ENCODE data around the gene ESYT1.
"Not testable (repeated sequence)": the region's sequence is repeated elsewhere in the genome, so short reads cannot be mapped to it uniquely, and the experiment has no call there.

The ESYT1 gene

DNA sequence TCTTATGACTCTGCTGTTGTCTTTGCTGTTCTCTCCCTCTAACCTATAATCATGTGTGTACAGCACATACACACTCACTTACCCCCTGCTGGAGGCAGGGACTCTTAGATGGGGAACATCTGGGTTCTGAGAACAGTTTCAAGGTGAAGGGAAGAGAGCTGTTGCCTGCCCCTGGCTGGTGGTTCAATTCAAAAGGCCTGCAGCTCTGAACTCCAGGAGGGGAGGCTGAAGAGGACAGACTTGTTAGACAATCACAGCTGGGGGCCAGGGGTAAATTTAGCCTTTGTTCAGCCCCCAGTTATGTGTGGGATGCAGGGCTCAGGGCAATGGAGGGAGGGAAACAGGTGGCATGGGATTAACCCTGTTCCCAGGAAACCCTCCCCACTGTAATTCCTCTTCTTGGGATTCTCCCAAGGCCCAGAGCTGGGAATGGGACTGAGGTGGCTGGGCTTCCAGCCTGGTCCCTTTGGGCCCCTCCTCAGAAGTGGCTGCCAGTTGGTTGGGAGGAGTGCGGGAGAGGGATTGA lies 26.2 kb downstream of the ESYT1 start:
- DNase-seq (ENCODE audit: low read depth, low spot score) = no peak

DNA sequence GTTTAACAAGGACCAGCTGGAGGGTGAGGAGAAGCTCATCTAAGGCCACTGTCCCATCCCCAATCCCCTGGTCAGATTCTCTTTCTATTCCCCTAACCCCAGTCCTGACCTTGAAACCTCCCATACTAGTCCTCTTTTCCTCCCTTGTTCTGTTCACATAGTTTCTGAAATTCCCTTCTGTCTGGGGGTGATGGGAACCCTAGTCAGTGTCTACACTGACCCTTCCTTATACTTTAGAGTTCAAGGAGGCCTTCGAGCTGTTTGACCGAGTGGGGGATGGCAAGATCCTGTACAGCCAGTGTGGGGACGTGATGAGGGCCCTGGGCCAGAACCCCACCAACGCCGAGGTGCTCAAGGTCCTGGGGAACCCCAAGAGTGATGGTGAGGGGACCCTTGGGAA lies 26.8 kb downstream of the ESYT1 start:
- DNase-seq (ENCODE audit: low read depth, low spot score) = no peak

DNA sequence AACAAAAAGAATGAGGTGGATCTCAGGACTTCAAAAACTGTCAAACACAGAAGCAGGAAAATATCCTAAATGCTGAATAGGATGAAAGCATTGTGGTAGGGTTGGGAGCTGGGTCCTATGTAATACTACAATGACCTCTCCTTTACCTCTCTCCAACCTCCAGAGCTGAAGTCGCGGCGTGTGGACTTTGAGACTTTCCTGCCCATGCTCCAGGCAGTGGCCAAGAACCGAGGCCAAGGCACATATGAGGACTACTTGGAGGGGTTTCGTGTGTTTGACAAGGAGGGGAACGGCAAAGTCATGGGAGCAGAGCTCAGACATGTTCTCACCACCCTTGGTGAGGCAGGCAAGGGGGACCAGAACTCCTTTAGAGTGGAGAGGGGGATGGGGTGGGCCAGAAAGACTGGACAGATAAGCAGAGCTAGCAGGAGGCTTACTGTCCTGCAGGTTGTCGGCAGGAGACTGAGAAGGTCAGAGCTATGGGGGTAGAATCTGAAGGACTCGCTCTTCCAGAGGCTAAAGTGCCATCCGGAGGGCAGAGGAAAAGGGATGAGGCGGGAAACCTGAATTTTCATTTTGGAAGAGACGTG lies 27.3 kb downstream of the ESYT1 start:
- no peak for DNase-seq (ENCODE audit: low read depth, low spot score)

GRCh38 chr12:56156464-56157200 lies 28.6 kb downstream of the ESYT1 start:
- not testable (repeated sequence) for DNase-seq (ENCODE audit: low read depth, low spot score)

GRCh38 chr12:56157201-56158028 lies 29.3 kb downstream of the ESYT1 start:
- peak; percentile 15 for DNase-seq (ENCODE audit: low read depth, low spot score)

- DNase-seq (ENCODE audit: low read depth, low spot score) = peak; percentile 84
These were observed 30.2 kb downstream of the ESYT1 start, which contains the start of gene MYL6 for GRCh38 chr12:56158029-56158925. Gene MYL6 (plus strand): TSS chr12:56158359. CDS start chr12:56158402, 43 bp downstream.

DNA sequence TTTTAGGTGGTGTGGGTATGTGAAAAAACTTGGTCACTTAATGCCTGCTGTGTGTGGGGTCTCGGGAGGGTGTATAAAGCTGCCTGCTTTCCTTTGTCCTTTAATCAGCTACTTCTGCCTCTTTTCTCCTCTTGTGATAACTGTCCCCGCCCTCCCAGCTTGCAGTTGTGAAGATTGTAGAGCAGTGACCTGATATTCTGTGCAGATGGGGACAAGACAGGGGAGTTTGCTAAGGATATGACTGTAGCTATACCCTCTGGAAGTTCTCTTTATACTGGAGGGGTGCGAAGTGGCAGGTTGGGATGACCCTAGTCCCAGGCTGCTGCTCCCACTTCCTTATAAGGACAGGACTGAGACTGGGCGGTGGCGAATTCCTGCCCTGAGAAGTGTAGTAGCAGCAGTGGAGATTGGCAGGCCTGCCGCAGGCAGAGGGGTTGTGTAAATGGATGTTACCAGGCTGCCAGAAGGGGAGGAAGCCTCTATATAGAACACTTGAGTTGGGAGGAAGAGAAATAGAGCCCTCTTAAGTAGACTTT lies 30.9 kb downstream of the ESYT1 start:
- DNase-seq (ENCODE audit: low read depth, low spot score) = no peak

- DNase-seq (ENCODE audit: low read depth, low spot score) = no peak
These were observed 31.6 kb downstream of the ESYT1 start for GRCh38 chr12:56159482-56160192.

DNA sequence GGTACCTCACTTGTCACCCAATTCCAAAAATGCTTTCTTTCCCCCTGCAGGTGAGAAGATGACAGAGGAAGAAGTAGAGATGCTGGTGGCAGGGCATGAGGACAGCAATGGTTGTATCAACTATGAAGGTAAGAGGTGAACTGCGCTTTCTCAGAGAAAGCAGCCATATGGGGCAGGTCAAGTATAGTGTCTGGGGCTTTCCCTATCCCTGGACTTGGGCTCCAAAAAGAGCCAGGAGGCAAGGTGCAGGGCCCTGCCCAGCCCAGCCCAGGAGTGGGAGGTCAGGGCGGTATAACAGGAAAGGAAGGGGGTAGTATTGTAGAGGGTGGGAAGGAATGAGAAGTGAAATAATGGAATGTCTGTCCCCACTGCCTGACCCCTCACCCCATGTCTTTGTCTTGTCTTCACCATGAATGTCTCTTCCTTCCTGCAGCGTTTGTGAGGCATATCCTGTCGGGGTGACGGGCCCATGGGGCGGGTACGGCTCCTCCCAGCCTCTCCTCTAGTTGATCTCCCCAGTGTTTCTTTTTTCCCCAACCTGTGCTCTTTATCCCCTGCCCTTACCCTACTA lies 32.2 kb downstream of the ESYT1 start:
- no peak for DNase-seq (ENCODE audit: low read depth, low spot score)

DNA sequence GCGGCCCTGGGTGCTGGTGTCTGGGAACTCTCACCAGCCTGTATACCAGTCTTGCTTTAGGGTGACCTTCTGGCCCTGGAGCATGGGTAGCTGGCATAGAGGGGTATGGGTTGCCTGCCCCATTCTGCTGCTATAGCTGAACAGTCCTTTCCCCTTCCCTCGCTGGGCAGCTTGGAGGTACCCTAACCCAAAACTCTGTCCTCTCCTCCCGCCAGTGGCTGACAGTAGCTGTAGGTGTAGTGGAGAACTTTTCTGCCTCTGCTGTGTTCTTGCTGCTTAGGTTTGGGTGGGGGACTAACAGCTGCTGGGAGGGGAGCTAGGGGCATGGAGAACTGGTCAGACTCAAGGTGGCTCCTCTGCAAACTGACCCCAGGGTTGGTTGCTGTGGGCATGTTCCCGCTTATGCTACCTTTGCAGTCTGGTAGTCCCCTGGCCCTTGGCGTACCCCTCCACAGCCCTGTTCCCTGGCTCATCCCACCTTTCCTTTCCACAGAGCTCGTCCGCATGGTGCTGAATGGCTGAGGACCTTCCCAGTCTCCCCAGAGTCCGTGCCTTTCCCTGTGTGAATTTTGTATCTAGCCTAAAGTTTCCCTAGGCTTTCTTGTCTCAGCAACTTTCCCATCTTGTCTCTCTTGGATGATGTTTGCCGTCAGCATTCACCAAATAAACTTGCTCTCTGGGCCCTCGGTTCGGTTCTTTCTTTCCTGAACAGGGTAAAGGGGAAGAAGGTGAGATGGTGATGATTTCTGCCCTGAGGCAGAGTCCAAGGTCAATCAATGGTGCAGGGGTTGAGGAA lies 33.0 kb downstream of the ESYT1 start:
- DNase-seq (ENCODE audit: low read depth, low spot score) = no peak

DNA sequence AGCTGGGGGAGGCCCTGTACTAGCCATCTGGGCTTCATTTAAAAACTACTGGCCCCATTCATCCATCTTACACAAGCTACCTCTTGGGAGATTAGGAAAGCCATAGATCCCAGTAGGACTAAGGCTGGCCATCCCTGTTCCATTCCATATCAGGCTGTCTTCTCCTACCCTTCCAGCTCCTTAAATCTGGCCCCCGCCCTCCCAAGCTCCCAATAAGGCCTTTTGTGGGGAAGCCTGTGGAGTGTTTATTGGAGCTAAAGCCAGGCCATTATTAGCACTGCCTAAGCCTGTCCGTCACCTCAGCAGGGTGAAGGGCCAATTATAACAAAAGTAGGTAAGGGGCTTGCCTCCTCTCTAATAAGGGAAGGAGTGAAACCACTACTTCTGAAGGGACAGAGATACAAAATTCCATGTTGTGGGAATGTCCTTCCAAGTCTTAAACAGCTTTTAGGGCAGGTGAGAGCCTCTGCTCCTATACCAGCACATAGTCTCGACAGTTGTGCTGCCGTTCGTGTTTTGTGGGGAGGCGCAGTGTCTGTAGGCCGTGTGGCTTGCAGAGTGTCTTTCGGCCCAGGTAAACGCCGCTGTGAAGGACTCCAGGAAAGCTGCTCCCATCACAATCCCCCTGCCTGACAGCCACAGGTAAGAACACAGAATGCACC lies 33.8 kb downstream of the ESYT1 start:
- no peak for DNase-seq (ENCODE audit: low read depth, low spot score)

DNA sequence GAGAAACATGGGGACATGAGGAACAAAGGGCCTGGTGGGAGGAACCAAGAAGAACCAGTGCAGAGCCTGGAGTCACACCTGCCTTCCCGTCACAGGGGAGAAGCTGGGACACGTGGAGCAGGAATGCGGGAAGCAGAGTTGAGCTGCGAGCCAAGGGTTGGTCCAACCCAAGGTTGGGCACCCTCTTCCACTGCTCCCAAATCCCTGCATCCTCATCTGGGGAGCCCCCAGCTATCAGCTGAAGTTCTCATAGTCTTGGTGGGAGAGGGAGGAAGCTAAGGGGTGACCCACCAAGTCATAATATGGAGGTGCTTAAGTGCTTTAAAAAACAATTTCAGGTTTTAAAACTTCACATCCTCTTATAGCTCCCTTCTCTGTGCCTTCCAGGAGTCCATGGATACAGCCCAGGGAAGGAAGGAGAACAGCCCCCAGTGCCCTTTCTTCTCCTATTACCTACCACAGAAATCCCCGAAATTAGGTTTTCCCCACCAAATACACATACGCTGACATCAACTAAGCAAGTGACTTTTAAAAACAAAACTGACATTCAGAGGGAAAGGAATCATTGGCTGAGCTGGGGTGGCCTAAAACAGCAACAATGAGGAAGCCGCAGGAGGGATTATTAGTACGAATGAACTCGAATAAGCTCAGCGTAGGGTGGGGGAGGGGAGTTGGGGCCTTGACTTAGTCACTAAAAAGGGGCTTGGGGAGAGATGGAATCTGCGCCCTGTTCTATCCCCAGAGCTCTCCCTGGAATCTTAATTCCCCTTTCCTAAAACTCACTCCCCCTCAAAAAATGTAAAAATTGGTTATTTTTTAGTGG lies 34.6 kb downstream of the ESYT1 start:
- no peak for DNase-seq (ENCODE audit: low read depth, low spot score)

- DNase-seq (ENCODE audit: low read depth, low spot score) = no peak
These were observed 35.7 kb downstream of the ESYT1 start for GRCh38 chr12:56163533-56164344.

GRCh38 chr12:56164345-56164729 lies 36.3 kb downstream of the ESYT1 start:
- no peak for DNase-seq (ENCODE audit: low read depth, low spot score)

GRCh38 chr12:56165369-56165768 lies 37.3 kb downstream of the ESYT1 start:
- no peak for DNase-seq (ENCODE audit: low read depth, low spot score)

DNA sequence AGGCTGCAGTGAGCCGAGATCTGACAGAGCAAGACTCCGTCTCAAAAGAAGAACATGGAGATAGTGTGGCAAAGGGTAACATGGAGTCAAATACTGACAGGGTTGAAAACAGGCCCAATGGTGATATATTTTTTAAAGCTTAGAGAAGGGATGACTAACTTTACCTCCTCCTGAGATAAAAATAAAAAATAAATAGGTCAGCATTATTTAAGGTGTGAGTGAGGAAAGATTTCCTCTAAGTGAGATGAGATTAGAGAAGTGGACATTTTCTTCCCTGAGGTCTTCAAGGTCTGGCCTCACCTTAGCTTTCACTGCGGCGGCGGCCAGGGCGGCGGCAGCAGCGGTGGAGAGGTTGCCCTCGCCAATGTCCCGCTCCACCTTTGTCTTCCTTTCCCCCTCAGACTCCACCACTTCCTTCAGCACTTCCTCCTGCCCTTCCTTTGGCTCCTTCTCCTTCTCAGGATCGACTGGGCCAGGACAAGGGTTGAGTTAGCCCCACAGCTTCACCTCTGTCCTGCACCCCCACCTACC lies 41.2 kb downstream of the ESYT1 start:
- no peak for DNase-seq (ENCODE audit: low read depth, low spot score)

GRCh38 chr12:56172839-56173238 lies 44.8 kb downstream of the ESYT1 start:
- no peak for DNase-seq (ENCODE audit: low read depth, low spot score)

All from activated naive CD8-positive, alpha-beta T cell treated with anti-CD3 and anti-CD28 coated beads, Interleukin-2, amount 50 U/mL, for 16 hours (primary cell).